Activated CD8-positive, alpha-beta memory T cell treated with anti-CD3 and anti-CD28 coated beads, Interleukin-2, amount 50 U/mL, for 48 hours (primary cell): ENCODE data around the gene CA5A.

Experiments used
- DNase-seq: peaks from one replicate; pipeline ENCODE4 v3.0.0-alpha.2; 2020

Gene CA5A

DNA sequence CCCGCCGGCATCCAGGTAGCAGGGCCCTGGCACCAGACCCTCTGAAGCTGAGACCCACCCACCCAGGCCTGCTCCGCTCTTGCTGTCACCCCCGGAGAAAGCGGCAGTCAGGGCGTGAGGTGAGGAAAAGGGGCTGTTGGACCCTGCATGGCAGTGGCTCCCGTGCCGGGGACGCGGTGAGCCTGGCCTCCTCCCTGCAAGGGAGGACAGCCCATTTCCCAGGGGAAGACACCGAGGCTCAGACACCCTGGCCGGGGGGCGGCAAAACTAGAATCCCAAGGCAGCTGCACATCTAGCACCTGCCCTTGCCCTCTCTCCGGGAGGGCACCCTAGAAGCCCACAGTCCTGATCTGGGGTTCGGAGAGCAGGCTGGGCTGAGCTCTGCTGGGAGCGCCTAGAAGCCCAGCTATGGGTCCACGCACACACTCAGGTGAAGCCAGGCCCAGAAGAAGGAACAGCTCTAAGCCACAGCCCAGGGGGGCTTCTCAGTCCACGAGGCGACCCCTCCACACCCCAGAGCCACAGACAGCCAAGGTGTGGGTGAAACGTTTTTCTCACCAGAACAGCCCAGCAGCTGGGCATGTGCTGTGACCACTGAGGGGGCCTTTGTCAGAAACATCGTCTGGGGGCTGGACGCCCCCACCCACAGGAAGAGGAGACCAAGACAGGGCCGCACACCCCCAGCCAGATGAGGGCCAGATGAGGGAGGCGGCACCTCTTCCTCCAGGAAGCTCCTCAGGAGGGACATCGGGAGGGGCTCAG is 89.4 kb downstream of the CA5A start:
- DNase-seq: no peak

DNA sequence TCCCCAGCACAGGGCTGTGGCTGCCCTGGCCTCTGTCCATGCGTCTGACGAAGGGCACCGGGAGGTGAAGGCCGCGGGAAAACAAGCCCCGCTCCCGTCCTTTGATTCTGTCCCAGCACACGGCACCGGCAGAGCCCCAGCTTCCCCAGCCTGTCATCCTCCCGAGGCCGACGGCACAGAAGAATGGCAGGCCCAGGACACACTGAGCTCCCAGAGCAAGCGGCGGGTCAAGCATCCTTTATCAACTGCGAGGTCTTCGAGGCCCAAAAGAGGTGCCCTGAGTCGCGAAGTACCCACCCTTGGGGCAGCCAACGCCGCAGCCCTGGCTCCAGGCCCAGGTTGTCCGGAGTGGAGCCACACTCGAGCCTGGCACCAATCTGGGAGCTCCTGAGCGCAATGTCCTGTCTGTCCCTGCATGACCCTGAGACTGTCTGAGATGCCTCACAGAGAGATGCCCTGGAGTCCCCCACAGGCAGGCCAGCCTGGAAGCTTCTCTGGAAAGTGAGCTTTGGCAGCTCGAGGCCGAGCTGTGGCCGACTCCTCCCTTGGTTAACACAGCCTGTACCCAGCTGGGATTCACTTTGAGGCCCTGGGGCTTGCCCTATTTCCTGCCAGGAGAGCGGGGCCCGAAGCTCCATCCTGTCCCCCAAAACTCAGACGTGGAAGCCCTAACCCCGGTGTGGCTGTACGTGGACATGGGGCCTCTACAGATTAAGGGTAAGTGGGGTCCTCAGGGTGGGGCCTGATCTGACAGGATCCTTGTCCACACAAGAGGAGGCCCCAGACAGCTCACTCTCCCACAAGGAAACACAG is 90.3 kb downstream of the CA5A start:
- DNase-seq: no peak

- no peak for DNase-seq
Observed at GRCh38 chr16:87845213-87845612, 91.1 kb downstream of the CA5A start.

DNA sequence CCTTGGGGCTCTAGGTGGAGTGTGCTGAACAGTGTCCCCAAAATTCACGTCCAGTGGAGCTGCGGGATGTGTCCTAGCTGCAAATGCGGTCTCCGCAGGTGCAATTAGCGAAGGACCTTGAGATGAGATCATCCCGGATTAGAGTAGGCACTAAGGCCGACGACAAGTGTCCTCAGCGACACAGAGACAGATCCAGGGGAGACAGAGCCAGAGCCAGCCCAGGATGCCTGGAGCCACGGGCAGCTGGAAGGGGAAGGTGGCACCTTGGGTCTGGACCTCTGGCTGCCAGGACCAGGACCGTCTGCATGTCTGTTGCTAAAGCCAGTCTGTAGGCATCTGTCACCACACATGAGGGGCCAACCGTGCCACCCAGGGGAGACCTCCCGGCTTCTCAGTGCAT is 91.5 kb downstream of the CA5A start:
- DNase-seq: no peak

- DNase-seq: no peak
Observed at GRCh38 chr16:87844120-87844733, 92.1 kb downstream of the CA5A start.

- no peak for DNase-seq
Observed at GRCh38 chr16:87843678-87844105, 92.6 kb downstream of the CA5A start.

GRCh38 chr16:87842209-87842869 is 94.0 kb downstream of the CA5A start:
- no peak for DNase-seq

- DNase-seq: no peak
Observed at GRCh38 chr16:87841340-87842208, 94.8 kb downstream of the CA5A start.

DNA sequence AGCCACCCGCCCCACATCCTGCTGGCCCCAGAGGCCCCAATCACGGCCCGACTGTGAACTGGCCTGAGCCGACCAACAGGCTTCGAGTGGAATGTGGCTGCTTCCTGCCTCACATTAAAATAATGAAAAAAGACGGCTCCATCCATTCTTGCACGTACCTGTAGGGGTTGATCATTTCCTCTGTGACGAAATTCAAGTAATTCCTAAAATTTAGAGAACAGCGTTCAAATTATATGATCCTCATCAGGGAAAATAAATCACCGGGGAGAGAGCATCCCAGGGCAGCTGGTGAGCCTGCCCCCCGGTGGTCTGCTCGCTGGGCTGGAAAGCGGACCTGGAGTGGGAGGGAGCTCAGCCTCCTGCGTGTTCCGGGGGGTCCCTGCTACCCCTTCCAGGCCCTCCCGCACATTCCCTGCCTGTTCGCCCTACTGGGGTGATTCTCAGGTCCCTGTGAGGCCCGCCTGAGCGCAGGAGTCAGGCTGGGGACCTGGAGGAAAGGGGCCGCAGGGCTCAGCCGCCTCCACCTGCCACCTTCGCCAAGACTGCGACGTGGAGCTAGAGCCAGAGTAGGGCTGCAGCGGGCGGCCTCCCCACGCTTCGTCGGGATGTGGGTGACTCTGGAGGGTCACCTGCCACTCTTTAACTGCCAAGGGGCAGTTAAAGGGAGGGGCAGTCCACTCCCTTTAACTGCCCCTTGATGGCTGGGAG is 95.9 kb downstream of the CA5A start:
- DNase-seq: no peak

- no peak for DNase-seq
Observed at GRCh38 chr16:87839542-87840270, 96.6 kb downstream of the CA5A start.

- no peak for DNase-seq
Observed at GRCh38 chr16:87838643-87839541, 97.4 kb downstream of the CA5A start.
